Right cardiac atrium (tissue), 5 donors: ENCODE results near the gene ADGRV1. TPM values are rescaled to one million over a fixed set of nuclear protein-coding genes. Genes with fewer than 3 reads are reported as not detected.

Source experiments
- ATAC-seq, 2 donors: fragments of 200-7000 bp; cut with Tn5 transposase; one replicate each; pipeline versions ENCODE4 v1.8.0 to v1.9.1; 2020; ENCODE audit warnings: moderate library complexity in 2 of 2, mild to moderate bottlenecking in 1 of 2
- DNase-seq, 3 donors: peaks; one replicate each; pipeline ENCODE4 v3.0.0-alpha.2; 2020
- H3K27ac ChIP-seq: one replicate; pipeline ENCODE4 v1.5.1; 2013; ENCODE audit warnings: mild to moderate bottlenecking, low read length, control low read depth, moderate library complexity
- H3K27me3 ChIP-seq: one replicate; pipeline ENCODE4 v1.6.1; 2013; ENCODE audit not compliant: control insufficient read depth, insufficient read depth
- H3K4me1 ChIP-seq: one replicate; pipeline ENCODE4 v1.6.1; 2013; ENCODE audit warnings: low read length; ENCODE audit not compliant: control insufficient read depth, insufficient read depth
- H3K4me3 ChIP-seq: one replicate; pipeline ENCODE4 v1.5.1; 2013; ENCODE audit warnings: low read length, control low read depth
- H3K9me3 ChIP-seq: one replicate; pipeline ENCODE4 v1.6.1; 2013; ENCODE audit warnings: low read length; ENCODE audit not compliant: control insufficient read depth
- WGBS: extraction: QIAGEN DNeasy Blood & Tissue Kit; methylation state at CpG from one replicate; pipeline ENCODE4 v1.1.7; 2013; 5-methylcytosine and 5-hydroxymethylcytosine counted together
- intact Hi-C, 4 donors: fragments of 100-400 bp; cut with DNase I; formaldehyde crosslinking; loops; one replicate each; pipeline versions ENCODE4 v1.11.0 to v1.14.0; 2022 to 2023
- polyA plus RNA-seq: library from polyadenylated mRNA; stranded (reverse); fragments of 200-250 nt; gene quantifications from one replicate; pipeline ENCODE4 v1.2.3, GENCODE V29; 2013
- total RNA-seq, 4 donors: library from RNA; stranded (reverse); fragmentation: NEBNext Ultra II Directional; extraction: Animal tissue kit (Norgen Biotek cat#: 25700); gene quantifications; one replicate each; pipeline ENCODE4 v1.2.1, GENCODE V29; 2021
- donor health status: healthy with polysubstance abuse.
- donor health status: DM: no; HTN: yes; CAD: no.
- donor health status: DM: no; HTN: no; CAD: no.
- donor health status: DM: no; HTN: yes; CAD: no; lungs with severe emphysema.
- donor health status: DM: yes; HTN: yes; CAD: no.

Gene ADGRV1
- total and polyA plus RNA-seq, 5 donors = 0.05 to 1.1 (median 0.37) TPM

DNA sequence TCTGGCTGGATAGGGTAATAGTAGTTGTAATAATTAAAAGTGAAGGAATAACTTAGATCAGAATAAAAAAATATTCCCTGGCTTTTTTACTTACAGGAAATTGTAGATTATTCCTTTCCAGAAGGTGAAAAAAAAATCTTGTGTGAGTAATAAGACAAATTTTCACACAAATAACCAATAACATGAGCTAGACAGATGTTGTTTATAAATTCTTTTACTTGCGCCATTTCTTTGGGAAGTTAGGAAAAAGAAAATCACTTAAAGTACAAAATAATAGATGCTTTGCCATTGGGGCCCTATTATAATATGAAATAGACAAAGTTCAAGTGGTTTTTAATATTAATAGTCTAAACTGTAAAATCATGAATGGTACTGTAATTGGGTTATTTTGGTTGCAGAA is 620.4 kb downstream of the ADGRV1 start:
- no peak overlapping the region for H3K27ac ChIP-seq
- DNase-seq = no peak
- 82% methylated on average over 1 of the region's 1 CpG for WGBS
- intact Hi-C loops = no loop called here
- no peak for ATAC-seq
- H3K9me3 ChIP-seq = no peaks in the 10 kb centered on the region
- H3K4me1 ChIP-seq = no peaks in the 10 kb centered on the region
- no peaks in the 10 kb centered on the region for H3K27me3 ChIP-seq
- H3K4me3 ChIP-seq = no peak overlapping the region

- DNase-seq = no peak
- H3K27me3 ChIP-seq = no peaks in the 10 kb centered on the region
- no peaks in the 10 kb centered on the region for H3K4me1 ChIP-seq
- 97% methylated on average over 5 of the region's 5 CpGs for WGBS
- intact Hi-C loops = no loop called here
- H3K27ac ChIP-seq = no peak overlapping the region
- no peaks in the 10 kb centered on the region for H3K9me3 ChIP-seq
- H3K4me3 ChIP-seq = no peak overlapping the region
- ATAC-seq = no peak
These were observed 621.9 kb downstream of the ADGRV1 start for GRCh38 chr5:91180506-91180905.

GRCh38 chr5:91182763-91183162 is 624.2 kb downstream of the ADGRV1 start:
- H3K27ac ChIP-seq = peak overlapping the region; percentile 52

GRCh38 chr5:91183743-91184142 is 625.1 kb downstream of the ADGRV1 start:
- intact Hi-C loops = no loop called here
- no peaks in the 10 kb centered on the region for H3K4me1 ChIP-seq
- 70% methylated on average over 4 of the region's 4 CpGs for WGBS
- H3K4me3 ChIP-seq = no peak overlapping the region
- H3K27me3 ChIP-seq = no peaks in the 10 kb centered on the region
- ATAC-seq (no peak), DNase-seq (peak; percentile 14 to 63 (median 56))
- H3K27ac ChIP-seq = no peak overlapping the region
- no peaks in the 10 kb centered on the region for H3K9me3 ChIP-seq

More at GRCh38 chr5:91182763-91183162, 624.2 kb downstream of the ADGRV1 start:
- DNase-seq (peak in 2 of 3 donors; percentile 33 to 37), ATAC-seq (peak; percentile 75 to 78)
- no peaks in the 10 kb centered on the region for H3K9me3 ChIP-seq
- no peaks in the 10 kb centered on the region for H3K27me3 ChIP-seq
- 48% methylated on average over 4 of the region's 4 CpGs for whole genome bisulfite sequencing
- H3K4me3 ChIP-seq = no peak overlapping the region
- intact Hi-C loops = no loop called here
- H3K4me1 ChIP-seq = no peaks in the 10 kb centered on the region

GRCh38 chr5:91186101-91186500 is 627.5 kb downstream of the ADGRV1 start:
- no peak overlapping the region for H3K4me3 ChIP-seq
- no peak overlapping the region for H3K27ac ChIP-seq
- H3K27me3 ChIP-seq = no peaks in the 10 kb centered on the region
- H3K4me1 ChIP-seq = peaks cover 1% of the 10 kb centered on the region
- no peaks in the 10 kb centered on the region for H3K9me3 ChIP-seq
- no peak for DNase-seq
- no peak for ATAC-seq
- 91% methylated on average over 5 of the region's 5 CpGs for WGBS
- intact Hi-C loops = no loop called here

- no peak for ATAC-seq
- no peaks in the 10 kb centered on the region for H3K9me3 ChIP-seq
- peaks cover 1% of the 10 kb centered on the region for H3K4me1 ChIP-seq
- DNase-seq = no peak
- no peaks in the 10 kb centered on the region for H3K27me3 ChIP-seq
- 96% methylated on average over 3 of the region's 3 CpGs for WGBS
- intact Hi-C loops = no loop called here
- H3K27ac ChIP-seq = no peak overlapping the region
- no peak overlapping the region for H3K4me3 ChIP-seq
These were observed 628.4 kb downstream of the ADGRV1 start for GRCh38 chr5:91187032-91187431.

GRCh38 chr5:91188755-91189154 is 630.2 kb downstream of the ADGRV1 start:
- Histone ChIP-seq H3K27me3 (no peaks in the 10 kb centered on the region), H3K27ac (no peak overlapping the region), H3K9me3 (no peaks in the 10 kb centered on the region), H3K4me3 (no peak overlapping the region), H3K4me1 (peaks cover 1% of the 10 kb centered on the region)
- intact Hi-C loops = no loop called here
- no peak for DNase-seq
- no peak for ATAC-seq
- 97% methylated on average over 1 of the region's 1 CpG for WGBS

DNA sequence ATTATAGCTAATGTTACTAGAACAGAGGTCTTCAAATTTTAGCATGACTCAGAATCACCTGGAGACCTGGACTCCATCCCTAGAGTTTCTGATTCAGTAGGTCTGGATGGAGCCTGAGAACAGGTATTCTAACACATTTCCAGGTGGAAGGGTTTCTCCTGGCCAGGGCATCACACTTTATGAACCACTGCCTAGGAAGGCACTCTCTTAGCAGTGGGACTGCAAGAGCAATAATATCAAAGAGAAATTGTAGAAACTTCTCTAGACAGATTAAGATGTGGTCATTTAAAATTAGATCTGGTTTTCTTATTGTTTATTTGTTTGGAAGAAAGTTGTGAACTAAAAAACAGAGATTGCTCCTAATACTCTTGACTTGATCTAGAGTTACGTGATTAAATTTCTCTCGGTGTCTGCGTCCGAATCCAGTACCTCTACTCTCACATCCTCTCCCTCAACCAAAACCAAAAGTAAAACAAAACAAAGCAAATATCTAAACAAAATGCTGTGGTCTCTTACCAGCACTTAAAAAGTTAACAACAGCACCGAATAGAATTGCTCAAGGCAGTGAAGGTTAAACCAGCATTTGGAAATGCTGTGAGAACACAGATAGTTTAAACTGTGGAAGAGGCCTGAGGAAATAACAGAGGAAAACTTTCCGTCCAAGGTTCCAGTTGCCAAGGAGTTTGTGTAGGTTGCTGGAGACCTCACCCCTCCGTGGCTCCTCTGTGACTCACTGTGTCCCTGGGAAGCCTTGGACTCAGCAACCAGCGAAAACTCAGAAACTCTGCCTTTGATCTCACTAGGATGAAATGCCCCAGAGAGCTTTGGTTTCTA is 631.1 kb downstream of the ADGRV1 start:
- DNase-seq = peak in 2 of 3 donors; percentile 58 to 63
- H3K27ac ChIP-seq = peak overlapping the region; percentile 42
- 33% methylated on average over 8 of the region's 8 CpGs for WGBS
- H3K4me3 ChIP-seq = peak overlapping the region; percentile 52
- peak; percentile 85 to 98 for ATAC-seq
- peaks cover 1% of the 10 kb centered on the region for H3K4me1 ChIP-seq
- intact Hi-C loops = no loop called here
- H3K27me3 ChIP-seq = no peaks in the 10 kb centered on the region
- H3K9me3 ChIP-seq = no peaks in the 10 kb centered on the region

DNA sequence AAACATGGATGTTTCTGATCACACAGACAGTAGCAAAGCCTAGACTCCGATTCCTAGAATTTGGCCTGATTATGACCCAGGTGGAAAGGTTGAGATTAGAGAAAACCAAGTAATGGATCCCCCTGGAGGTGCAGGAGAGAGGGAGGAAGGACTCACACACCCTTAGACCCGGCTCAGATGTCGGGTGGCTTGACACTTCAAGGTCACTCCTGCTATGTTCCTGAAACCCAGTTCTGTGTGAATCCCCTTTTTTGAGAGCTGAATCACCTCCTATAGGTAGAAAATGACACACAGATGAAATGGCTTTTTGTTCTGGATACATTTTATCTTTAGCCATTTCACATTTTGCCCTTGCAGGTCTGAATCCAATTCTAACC is 631.7 kb downstream of the ADGRV1 start:
- Histone ChIP-seq H3K27me3 (no peaks in the 10 kb centered on the region), H3K27ac (peak overlapping the region; percentile 42), H3K9me3 (no peaks in the 10 kb centered on the region), H3K4me1 (peaks cover 1% of the 10 kb centered on the region), H3K4me3 (peak overlapping the region; percentile 52)
- intact Hi-C loops = no loop called here
- DNase-seq (no peak), ATAC-seq (peak; percentile 25 to 59)
- 47% methylated on average over 3 of the region's 3 CpGs for WGBS

GRCh38 chr5:91194824-91195381 is 636.3 kb downstream of the ADGRV1 start:
- ATAC-seq = no peak
- no peak for DNase-seq
- intact Hi-C loops = no loop called here

DNA sequence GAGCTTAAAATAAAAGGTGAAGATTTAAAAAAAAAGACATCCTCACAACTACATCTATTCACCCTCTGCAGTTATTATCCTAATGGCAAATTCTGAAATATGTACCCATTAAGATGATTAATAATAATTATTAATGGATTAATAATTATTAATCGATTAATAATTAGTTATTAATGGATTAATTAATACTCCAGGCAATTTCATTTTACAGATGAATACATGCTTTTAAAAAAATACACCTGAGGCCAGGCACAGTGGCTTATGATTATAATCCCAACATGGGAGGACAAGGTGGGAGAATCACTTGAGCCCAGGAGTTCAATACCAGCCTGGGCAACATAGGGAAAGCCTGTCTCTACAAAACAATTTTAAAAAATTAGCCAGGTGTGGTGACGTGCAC is 642.1 kb downstream of the ADGRV1 start:
- intact Hi-C loops = no loop called here
- Histone ChIP-seq H3K27ac (no peak overlapping the region), H3K4me3 (no peak overlapping the region), H3K9me3 (no peaks in the 10 kb centered on the region), H3K4me1 (no peaks in the 10 kb centered on the region), H3K27me3 (no peaks in the 10 kb centered on the region)
- DNase-seq (no peak), ATAC-seq (no peak)
- WGBS = 93% methylated on average over 2 of the region's 2 CpGs

More at GRCh38 chr5:91194824-91195381, 636.3 kb downstream of the ADGRV1 start:
- H3K27ac ChIP-seq = no peak overlapping the region
- WGBS = 95% methylated on average over 8 of the region's 8 CpGs
- H3K4me1 ChIP-seq = no peaks in the 10 kb centered on the region
- H3K4me3 ChIP-seq = no peak overlapping the region
- H3K27me3 ChIP-seq = no peaks in the 10 kb centered on the region
- H3K9me3 ChIP-seq = no peaks in the 10 kb centered on the region
